NCI-H446 (cell line): Measurements from ENCODE around the gene SIL1.
A peak's percentile ranks its signal among the peaks of the same experiment; 100 is the strongest.
"Not testable (repeated sequence)": the region's sequence is repeated elsewhere in the genome, so short reads cannot be mapped to it uniquely, and the experiment has no call there.

Experiments used
- DNase-seq, 2 experiments: peaks; one replicate each; lab custom pipeline; 2025; lab: John Stamatoyannopoulos, UW

SIL1 gene

GRCh38 chr5:139140591-139141071 is 57.5 kb downstream of the SIL1 start:
- DNase-seq: no peak

- DNase-seq: peak; percentile 5 to 66
These were observed 59.4 kb downstream of the SIL1 start for GRCh38 chr5:139138809-139139208.

GRCh38 chr5:139138109-139138508 is 60.1 kb downstream of the SIL1 start:
- DNase-seq: no peak

- DNase-seq: peak in 1 of 2 experiments; percentile 41
These were observed 60.5 kb downstream of the SIL1 start for GRCh38 chr5:139137697-139138096.

GRCh38 chr5:139134906-139135305 is 63.3 kb downstream of the SIL1 start:
- no peak for DNase-seq

GRCh38 chr5:139133282-139133681 is 64.9 kb downstream of the SIL1 start:
- peak in 1 of 2 experiments; percentile 38 for DNase-seq

GRCh38 chr5:139132515-139132914 is 65.7 kb downstream of the SIL1 start:
- DNase-seq: no peak

- no peak for DNase-seq
These were observed 66.2 kb downstream of the SIL1 start for GRCh38 chr5:139131921-139132432.

GRCh38 chr5:139131465-139131864 is 66.7 kb downstream of the SIL1 start:
- DNase-seq: peak; percentile 22 to 67

- no peak for DNase-seq
These were observed 67.1 kb downstream of the SIL1 start for GRCh38 chr5:139131062-139131461.

GRCh38 chr5:139130214-139130613 is 68.0 kb downstream of the SIL1 start:
- no peak for DNase-seq

GRCh38 chr5:139126711-139127111 is 71.5 kb downstream of the SIL1 start:
- DNase-seq: no peak

GRCh38 chr5:139125991-139126390 is 72.2 kb downstream of the SIL1 start:
- no peak for DNase-seq

- no peak for DNase-seq
These were observed 73.2 kb downstream of the SIL1 start for GRCh38 chr5:139124774-139125520.

GRCh38 chr5:139121120-139121519 is 77.0 kb downstream of the SIL1 start:
- DNase-seq: no peak

GRCh38 chr5:139120521-139120920 is 77.6 kb downstream of the SIL1 start:
- no peak for DNase-seq

GRCh38 chr5:139118804-139119203 is 79.4 kb downstream of the SIL1 start:
- no peak for DNase-seq

- DNase-seq: no peak
These were observed 80.8 kb downstream of the SIL1 start for GRCh38 chr5:139117342-139117884.

- peak; percentile 51 to 71 for DNase-seq
These were observed 82.0 kb downstream of the SIL1 start for GRCh38 chr5:139116100-139116655.

GRCh38 chr5:139113892-139114291 is 84.3 kb downstream of the SIL1 start:
- no peak for DNase-seq

- not testable (repeated sequence) for DNase-seq
These were observed 85.8 kb downstream of the SIL1 start for GRCh38 chr5:139112362-139112761.

- DNase-seq: peak; percentile 60 to 91
These were observed 87.5 kb downstream of the SIL1 start for GRCh38 chr5:139110526-139111168.
